K562 (cell line): ENCODE data around the gene MAP1LC3B2. TPM values are rescaled to one million over a fixed set of nuclear protein-coding genes. Genes with fewer than 3 reads are reported as not detected.

Experiments
- ETS2 ChIP-seq: IDR thresholded peaks from 2 replicates; pipeline ENCODE4 v1.6.1; 2016; ENCODE audit warnings: borderline replicate concordance, missing genetic modification characterization, mild to moderate bottlenecking, moderate library complexity, missing compliant biosample characterization; ENCODE audit not compliant: poor library complexity, severe bottlenecking
- KLF6 ChIP-seq: fragments of 250-450 bp; sonication (Bioruptor Pico); IDR thresholded peaks from 2 replicates; pipeline ENCODE4 v1.4.0; 2020; ENCODE audit warnings: mild to moderate bottlenecking, moderate library complexity, borderline replicate concordance
- MECOM ChIP-seq: fragments of 250-450 bp; sonication (Bioruptor Pico); IDR thresholded peaks from 2 replicates; pipeline ENCODE4 v1.8.0; 2022; ENCODE audit warnings: inconsistent platforms
- NBN ChIP-seq: fragments of 450-650 bp; IDR thresholded peaks from 2 replicates; pipeline ENCODE4 v1.6.1; 2016; ENCODE audit warnings: low read depth, mild to moderate bottlenecking
- NR2C1 ChIP-seq, 2 experiments: fragments of 450-650 bp; IDR thresholded peaks; 2 replicates each; pipeline ENCODE4 v1.6.1; 2017; ENCODE audit warnings: mild to moderate bottlenecking in 2 of 2, antibody characterized with exemption in 1 of 2, inconsistent platforms in 1 of 2, missing compliant biosample characterization in 1 of 2, missing genetic modification characterization in 1 of 2
- NR3C1 ChIP-seq: sonication (generic); formaldehyde crosslinking; IDR thresholded peaks from 2 replicates; pipeline ENCODE4 v1.8.1; 2022; ENCODE audit warnings: missing genetic modification reagents
- PHF21A ChIP-seq: fragments of 450-650 bp; IDR thresholded peaks from 2 replicates; pipeline ENCODE4 v1.6.1; 2017; ENCODE audit warnings: low read depth, borderline replicate concordance
- PHTF2 ChIP-seq: fragments of 250-450 bp; sonication (Bioruptor Pico); IDR thresholded peaks from 2 replicates; pipeline ENCODE4 v1.5.0; 2021; ENCODE audit warnings: mild to moderate bottlenecking
- RBM14 ChIP-seq: fragments of 200-400 bp; formaldehyde crosslinking; IDR thresholded peaks from 2 replicates; pipeline ENCODE4 v1.6.1; 2018; ENCODE audit warnings: low read depth, mild to moderate bottlenecking, low read length, moderate library complexity, borderline replicate concordance; ENCODE audit not compliant: insufficient read depth
- STAT5A ChIP-seq: IDR thresholded peaks from 2 replicates; pipeline ENCODE4 v1.6.1; 2012; ENCODE audit warnings: low read length, inconsistent platforms, borderline replicate concordance
- ZBTB17 ChIP-seq: fragments of 450-650 bp; formaldehyde crosslinking; IDR thresholded peaks from 2 replicates; pipeline ENCODE4 v1.4.0; 2020; ENCODE audit warnings: mild to moderate bottlenecking
- ZNF133 ChIP-seq: fragments of 250-450 bp; sonication (Bioruptor Pico); IDR thresholded peaks from 2 replicates; pipeline ENCODE4 v1.4.0; 2020; ENCODE audit warnings: mild to moderate bottlenecking
- polyA plus RNA-seq, 8 experiments: library from polyadenylated mRNA; depleted of rRNA in 4 of 8; stranded (reverse) in 5 of 8; unstranded in 3 of 8; fragments of >200 nt; fragmentation: Nextera tagmentation in 2 of 8; fragmentation: Illumina TruSeq in 1 of 8; extraction: Ambion mirVana in 2 of 8; extraction: Trizol in 1 of 8; gene quantifications; 2 replicates each; pipeline versions ENCODE4 v1.2.1 to v1.2.3, GENCODE V29; 2011 to 2014; ENCODE audit warnings: inconsistent platforms in 1 of 8, missing spikeins in 1 of 8
- total RNA-seq, 7 experiments: library from RNA; depleted of rRNA in 6 of 7; stranded (reverse); fragments of >200 nt in 6 of 7; fragmentation: Illumina TruSeq in 2 of 7; extraction: Trizol in 2 of 7; gene quantifications; 2 replicates each; pipeline versions ENCODE4 v1.2.1 to v1.2.3, GENCODE V29; 2011 to 2021; ENCODE audit warnings: low replicate concordance in 1 of 7
- TF ChIP-seq, protein P1 (sequence below): fragments of 250-450 bp; sonication (Bioruptor Pico); IDR thresholded peaks from 2 replicates; pipeline ENCODE4 v1.5.0; 2022; ENCODE audit warnings: mild to moderate bottlenecking
- TF ChIP-seq, protein P2 (sequence below): fragments of 250-450 bp; sonication (Bioruptor Pico); IDR thresholded peaks from 2 replicates; pipeline ENCODE4 v1.4.0; 2020
- TF ChIP-seq, protein P3 (sequence below): fragments of 250-450 bp; sonication (Bioruptor Pico); IDR thresholded peaks from 2 replicates; pipeline ENCODE4 v1.4.0; 2020; ENCODE audit warnings: mild to moderate bottlenecking, moderate library complexity, borderline replicate concordance
- TF ChIP-seq, protein P4 (sequence below): fragments of 250-450 bp; sonication (Bioruptor Pico); IDR thresholded peaks from 2 replicates; pipeline ENCODE4 v1.5.0; 2021

Gene MAP1LC3B2
- total and polyA plus RNA-seq, 9 of the 15 experiments (the other 6 are each of a cell fraction or from before 2014, with no cell fraction given): 0.53 to 2.8 (median 0.76) TPM; not detected in 2

DNA sequence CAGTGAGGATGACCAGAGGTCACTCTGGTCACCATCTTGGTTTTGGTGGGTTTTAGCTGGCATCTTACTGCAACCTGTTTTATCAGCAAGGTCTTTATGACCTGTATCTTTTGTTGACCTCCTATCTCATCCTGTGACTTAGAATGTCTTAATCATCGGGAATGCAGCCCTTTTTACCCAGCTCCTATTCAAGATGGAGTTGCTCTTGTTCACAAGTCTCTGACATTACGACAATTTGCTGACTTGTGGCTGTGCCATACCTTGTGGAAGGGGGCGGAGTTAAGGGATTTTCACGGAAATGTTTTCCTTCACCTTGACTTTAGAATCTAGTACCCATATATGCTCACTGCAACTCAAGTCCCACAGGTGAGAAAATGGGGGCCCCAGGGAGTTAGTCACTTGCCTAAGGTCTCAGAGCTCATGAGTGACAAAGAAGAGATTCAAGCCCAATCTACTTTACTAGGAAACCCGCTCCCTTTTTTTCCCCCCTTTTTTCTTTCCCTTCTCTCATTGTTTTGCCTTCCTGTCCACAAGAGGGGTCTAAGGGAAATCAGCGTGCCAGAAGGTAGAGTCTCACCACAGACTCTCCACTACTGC lies 2.7 kb upstream of the MAP1LC3B2 start (continued):
- TF ChIP-seq, protein P1, sequence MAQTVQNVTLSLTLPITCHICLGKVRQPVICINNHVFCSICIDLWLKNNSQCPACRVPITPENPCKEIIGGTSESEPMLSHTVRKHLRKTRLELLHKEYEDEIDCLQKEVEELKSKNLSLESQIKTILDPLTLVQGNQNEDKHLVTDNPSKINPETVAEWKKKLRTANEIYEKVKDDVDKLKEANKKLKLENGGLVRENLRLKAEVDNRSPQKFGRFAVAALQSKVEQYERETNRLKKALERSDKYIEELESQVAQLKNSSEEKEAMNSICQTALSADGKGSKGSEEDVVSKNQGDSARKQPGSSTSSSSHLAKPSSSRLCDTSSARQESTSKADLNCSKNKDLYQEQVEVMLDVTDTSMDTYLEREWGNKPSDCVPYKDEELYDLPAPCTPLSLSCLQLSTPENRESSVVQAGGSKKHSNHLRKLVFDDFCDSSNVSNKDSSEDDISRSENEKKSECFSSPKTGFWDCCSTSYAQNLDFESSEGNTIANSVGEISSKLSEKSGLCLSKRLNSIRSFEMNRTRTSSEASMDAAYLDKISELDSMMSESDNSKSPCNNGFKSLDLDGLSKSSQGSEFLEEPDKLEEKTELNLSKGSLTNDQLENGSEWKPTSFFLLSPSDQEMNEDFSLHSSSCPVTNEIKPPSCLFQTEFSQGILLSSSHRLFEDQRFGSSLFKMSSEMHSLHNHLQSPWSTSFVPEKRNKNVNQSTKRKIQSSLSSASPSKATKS (CRISPR knock-in tag): peak; percentile 95
- TF ChIP-seq PHF21A (no peak), NR3C1 (no peak), STAT5A (no peak), PHTF2 (peak; percentile 96), NR2C1 (IDR thresholded peaks at IDR 0.05) (no peak), NR2C1 (tag; IDR thresholded peaks at IDR 0.05) (peak; percentile 96), ZBTB17 (peak; percentile 93), ZNF133 (CRISPR knock-in tag) (peak; percentile 95), ETS2 (tag) (peak; percentile 95), KLF6 (CRISPR knock-in tag) (peak; percentile 99), RBM14 (no peak), MECOM (peak; percentile 99), NBN (no peak)
- TF ChIP-seq, protein P2, sequence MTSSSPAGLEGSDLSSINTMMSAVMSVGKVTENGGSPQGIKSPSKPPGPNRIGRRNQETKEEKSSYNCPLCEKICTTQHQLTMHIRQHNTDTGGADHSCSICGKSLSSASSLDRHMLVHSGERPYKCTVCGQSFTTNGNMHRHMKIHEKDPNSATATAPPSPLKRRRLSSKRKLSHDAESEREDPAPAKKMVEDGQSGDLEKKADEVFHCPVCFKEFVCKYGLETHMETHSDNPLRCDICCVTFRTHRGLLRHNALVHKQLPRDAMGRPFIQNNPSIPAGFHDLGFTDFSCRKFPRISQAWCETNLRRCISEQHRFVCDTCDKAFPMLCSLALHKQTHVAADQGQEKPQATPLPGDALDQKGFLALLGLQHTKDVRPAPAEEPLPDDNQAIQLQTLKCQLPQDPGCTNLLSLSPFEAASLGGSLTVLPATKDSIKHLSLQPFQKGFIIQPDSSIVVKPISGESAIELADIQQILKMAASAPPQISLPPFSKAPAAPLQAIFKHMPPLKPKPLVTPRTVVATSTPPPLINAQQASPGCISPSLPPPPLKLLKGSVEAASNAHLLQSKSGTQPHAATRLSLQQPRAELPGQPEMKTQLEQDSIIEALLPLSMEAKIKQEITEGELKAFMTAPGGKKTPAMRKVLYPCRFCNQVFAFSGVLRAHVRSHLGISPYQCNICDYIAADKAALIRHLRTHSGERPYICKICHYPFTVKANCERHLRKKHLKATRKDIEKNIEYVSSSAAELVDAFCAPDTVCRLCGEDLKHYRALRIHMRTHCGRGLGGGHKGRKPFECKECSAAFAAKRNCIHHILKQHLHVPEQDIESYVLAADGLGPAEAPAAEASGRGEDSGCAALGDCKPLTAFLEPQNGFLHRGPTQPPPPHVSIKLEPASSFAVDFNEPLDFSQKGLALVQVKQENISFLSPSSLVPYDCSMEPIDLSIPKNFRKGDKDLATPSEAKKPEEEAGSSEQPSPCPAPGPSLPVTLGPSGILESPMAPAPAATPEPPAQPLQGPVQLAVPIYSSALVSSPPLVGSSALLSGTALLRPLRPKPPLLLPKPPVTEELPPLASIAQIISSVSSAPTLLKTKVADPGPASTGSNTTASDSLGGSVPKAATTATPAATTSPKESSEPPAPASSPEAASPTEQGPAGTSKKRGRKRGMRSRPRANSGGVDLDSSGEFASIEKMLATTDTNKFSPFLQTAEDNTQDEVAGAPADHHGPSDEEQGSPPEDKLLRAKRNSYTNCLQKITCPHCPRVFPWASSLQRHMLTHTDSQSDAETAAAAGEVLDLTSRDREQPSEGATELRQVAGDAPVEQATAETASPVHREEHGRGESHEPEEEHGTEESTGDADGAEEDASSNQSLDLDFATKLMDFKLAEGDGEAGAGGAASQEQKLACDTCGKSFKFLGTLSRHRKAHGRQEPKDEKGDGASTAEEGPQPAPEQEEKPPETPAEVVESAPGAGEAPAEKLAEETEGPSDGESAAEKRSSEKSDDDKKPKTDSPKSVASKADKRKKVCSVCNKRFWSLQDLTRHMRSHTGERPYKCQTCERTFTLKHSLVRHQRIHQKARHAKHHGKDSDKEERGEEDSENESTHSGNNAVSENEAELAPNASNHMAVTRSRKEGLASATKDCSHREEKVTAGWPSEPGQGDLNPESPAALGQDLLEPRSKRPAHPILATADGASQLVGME: peak; percentile 99
- TF ChIP-seq, protein P3, sequence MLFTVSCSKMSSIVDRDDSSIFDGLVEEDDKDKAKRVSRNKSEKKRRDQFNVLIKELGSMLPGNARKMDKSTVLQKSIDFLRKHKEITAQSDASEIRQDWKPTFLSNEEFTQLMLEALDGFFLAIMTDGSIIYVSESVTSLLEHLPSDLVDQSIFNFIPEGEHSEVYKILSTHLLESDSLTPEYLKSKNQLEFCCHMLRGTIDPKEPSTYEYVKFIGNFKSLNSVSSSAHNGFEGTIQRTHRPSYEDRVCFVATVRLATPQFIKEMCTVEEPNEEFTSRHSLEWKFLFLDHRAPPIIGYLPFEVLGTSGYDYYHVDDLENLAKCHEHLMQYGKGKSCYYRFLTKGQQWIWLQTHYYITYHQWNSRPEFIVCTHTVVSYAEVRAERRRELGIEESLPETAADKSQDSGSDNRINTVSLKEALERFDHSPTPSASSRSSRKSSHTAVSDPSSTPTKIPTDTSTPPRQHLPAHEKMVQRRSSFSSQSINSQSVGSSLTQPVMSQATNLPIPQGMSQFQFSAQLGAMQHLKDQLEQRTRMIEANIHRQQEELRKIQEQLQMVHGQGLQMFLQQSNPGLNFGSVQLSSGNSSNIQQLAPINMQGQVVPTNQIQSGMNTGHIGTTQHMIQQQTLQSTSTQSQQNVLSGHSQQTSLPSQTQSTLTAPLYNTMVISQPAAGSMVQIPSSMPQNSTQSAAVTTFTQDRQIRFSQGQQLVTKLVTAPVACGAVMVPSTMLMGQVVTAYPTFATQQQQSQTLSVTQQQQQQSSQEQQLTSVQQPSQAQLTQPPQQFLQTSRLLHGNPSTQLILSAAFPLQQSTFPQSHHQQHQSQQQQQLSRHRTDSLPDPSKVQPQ: peak; percentile 84
- TF ChIP-seq, protein P4, sequence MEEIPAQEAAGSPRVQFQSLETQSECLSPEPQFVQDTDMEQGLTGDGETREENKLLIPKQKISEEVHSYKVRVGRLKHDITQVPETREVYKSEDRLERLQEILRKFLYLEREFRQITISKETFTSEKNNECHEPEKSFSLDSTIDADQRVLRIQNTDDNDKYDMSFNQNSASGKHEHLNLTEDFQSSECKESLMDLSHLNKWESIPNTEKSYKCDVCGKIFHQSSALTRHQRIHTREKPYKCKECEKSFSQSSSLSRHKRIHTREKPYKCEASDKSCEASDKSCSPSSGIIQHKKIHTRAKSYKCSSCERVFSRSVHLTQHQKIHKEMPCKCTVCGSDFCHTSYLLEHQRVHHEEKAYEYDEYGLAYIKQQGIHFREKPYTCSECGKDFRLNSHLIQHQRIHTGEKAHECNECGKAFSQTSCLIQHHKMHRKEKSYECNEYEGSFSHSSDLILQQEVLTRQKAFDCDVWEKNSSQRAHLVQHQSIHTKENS: peak; percentile 85
